ENCODE results near the gene VTI1B. TPM values are rescaled to one million over a fixed set of nuclear protein-coding genes. Genes with fewer than 3 reads are reported as not detected.
"Not testable (repeated sequence)": the region's sequence is repeated elsewhere in the genome, so short reads cannot be mapped to it uniquely, and the experiment has no call there.

The VTI1B gene
- polyA plus RNA-seq, 2 of the 4 experiments (the other 2 are of a cell fraction) = 77.5 to 102 TPM

DNA sequence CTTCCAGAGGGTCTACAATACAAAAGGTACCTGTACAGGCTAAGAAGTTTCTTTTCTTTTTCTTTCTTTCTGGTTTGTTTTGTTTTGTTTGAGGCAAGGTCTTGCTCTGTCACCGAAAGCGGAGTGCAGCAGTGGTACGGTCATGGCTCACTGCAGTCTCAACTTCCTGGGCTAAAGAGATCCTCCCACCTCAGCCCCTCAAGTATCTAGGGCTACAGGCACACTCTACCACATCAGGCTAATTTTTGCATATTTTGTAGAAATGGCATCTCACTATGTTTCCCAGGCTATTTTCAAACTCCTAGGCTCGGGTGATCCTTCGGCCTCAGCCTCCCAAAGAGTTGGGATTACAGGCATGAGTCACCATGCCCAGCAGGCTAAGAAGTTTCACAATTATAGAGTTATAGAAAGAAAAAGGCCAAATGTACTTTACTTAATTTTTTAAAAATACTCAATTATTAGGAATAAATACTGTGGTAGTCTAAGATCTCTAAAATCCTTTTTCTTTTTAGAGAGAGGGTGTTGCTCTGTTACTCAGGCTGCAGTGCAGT lies 71.4 kb downstream of the VTI1B start:
- ATAC-seq = no peak
- POLR2A ChIA-PET = interaction anchor here (1.0 kb wide), 1 partner anchor 17 kb away, joined by 3 read pairs; no protein-coding TSS in a partner anchor

DNA sequence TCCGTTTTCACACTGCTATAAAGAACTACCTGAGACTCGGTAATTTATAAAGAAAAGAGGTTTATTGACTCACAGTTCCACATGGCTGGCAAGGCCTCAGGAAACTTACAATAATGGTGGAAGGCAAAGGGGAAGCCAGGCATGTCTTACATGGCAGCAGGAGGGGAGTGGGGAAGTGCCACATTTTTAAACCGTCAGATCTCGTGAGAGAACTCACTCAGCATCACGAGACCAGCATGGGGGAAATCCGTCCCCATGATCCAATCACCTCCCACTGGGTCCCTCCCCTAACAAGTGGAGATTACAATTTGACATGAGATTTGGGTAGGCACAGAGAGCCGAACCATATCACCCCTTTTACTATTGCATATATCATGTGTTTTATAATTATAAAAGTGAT lies 72.4 kb downstream of the VTI1B start:
- 84% methylated on average over 7 of the region's 7 CpGs for WGBS (ENCODE audit: missing lambda C conversion rate)

More for the DNA sequence above, 71.4 kb downstream of the VTI1B start:
- no peak for FAIRE-seq
- no peaks in the 10 kb centered on the region for H3K9me3 ChIP-seq
- WGBS (ENCODE audit: missing lambda C conversion rate) = 57% methylated on average over 5 of the region's 5 CpGs
- CTCF ChIA-PET = interaction anchor here (1.0 to 2.1 kb wide), 3 partner anchors 18 to 101 kb away, joined by 3 to 10 read pairs (median 5); no protein-coding TSS in a partner anchor
- no peak for TF ChIP-seq ZFP36 (IDR thresholded peaks at IDR 0.05; ENCODE audit: borderline replicate concordance, partially characterized antibody)
- no peak for TF ChIP-seq HDAC2 (IDR thresholded peaks at IDR 0.05)
- no peak for TF ChIP-seq KDM1A (IDR thresholded peaks at IDR 0.05; ENCODE audit: low read depth)
- TF ChIP-seq POLR2AphosphoS2 (conservative IDR thresholded peaks at IDR 0.05; ENCODE audit: low read length) = no peak
- TF ChIP-seq, protein P1, sequence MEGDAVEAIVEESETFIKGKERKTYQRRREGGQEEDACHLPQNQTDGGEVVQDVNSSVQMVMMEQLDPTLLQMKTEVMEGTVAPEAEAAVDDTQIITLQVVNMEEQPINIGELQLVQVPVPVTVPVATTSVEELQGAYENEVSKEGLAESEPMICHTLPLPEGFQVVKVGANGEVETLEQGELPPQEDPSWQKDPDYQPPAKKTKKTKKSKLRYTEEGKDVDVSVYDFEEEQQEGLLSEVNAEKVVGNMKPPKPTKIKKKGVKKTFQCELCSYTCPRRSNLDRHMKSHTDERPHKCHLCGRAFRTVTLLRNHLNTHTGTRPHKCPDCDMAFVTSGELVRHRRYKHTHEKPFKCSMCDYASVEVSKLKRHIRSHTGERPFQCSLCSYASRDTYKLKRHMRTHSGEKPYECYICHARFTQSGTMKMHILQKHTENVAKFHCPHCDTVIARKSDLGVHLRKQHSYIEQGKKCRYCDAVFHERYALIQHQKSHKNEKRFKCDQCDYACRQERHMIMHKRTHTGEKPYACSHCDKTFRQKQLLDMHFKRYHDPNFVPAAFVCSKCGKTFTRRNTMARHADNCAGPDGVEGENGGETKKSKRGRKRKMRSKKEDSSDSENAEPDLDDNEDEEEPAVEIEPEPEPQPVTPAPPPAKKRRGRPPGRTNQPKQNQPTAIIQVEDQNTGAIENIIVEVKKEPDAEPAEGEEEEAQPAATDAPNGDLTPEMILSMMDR (IDR thresholded peaks at IDR 0.05) = no peak
- no peak for TF ChIP-seq GATA3 (IDR thresholded peaks at IDR 0.05; ENCODE audit: borderline replicate concordance)
- TF ChIP-seq FOSL2 (IDR thresholded peaks at IDR 0.05) = no peak
- TF ChIP-seq FOSL2 (CRISPR knock-in tag; IDR thresholded peaks at IDR 0.05) = 0 out of 2 replicates have a peak, but pooled peaks have one; percentile 45
- no peak overlapping the region for H3K4me3 ChIP-seq
- DNase-seq (ENCODE audit: low read depth in 1 of 2, low spot score in 1 of 2) = no peak
- peaks cover 11% of the 10 kb centered on the region; the same call in 2 of the 3 replicates for H3K4me1 ChIP-seq
- no peak overlapping the region for H3K27ac ChIP-seq
- H3K4me2 ChIP-seq = no peak overlapping the region

DNA sequence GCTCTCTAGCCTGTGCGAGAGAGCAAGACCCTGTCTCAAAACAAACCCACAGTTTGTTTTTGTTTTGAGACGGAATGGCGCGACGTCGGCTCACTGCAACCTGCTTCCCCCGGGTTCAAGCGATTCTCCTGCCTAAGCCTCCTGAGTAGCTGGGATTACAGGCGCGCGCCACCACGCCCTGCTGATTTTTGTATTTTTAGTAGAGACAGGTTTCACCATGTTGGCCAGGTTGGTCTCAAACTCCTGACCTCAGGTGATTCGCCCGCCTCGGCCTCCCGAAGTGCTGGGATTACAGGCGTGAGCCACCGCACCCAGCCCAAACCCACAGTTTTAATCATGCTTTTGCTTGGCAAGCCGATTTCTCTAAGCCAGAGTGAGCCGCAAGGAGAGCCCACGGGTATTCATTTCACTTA lies 73.9 kb downstream of the VTI1B start:
- WGBS (ENCODE audit: missing lambda C conversion rate) = 92% methylated on average over 21 of the region's 21 CpGs
- H3K9me3 ChIP-seq; FAIRE-seq; ATAC-seq; DNase-seq (ENCODE audit: low read depth in 1 of 2, low spot score in 1 of 2): not testable (repeated sequence)
- peak overlapping the region; percentile 97 for H3K4me2 ChIP-seq
- peak overlapping the region; percentile 86 for H3K4me3 ChIP-seq
- peaks cover 11% of the 10 kb centered on the region; the same call in 2 of the 3 replicates for H3K4me1 ChIP-seq
- POLR2A ChIA-PET = interaction anchor here (0.6 to 1.5 kb wide), 9 partner anchors 9 to 241 kb away, joined by 3 to 7 read pairs (median 5); partner anchors contain the start of genes ATP6V1D, EIF2S1 and RDH11
- CTCF ChIA-PET = interaction anchor here (0.6 to 2.7 kb wide), 23 partner anchors 8 to 106 kb away, joined by 3 to 25 read pairs (median 5); partner anchors contain the start of genes PLEKHH1 and RDH12
- H3K27ac ChIP-seq = peak overlapping the region; percentile 86 to 89

More for the DNA sequence above, 72.4 kb downstream of the VTI1B start:
- TF ChIP-seq FOSB (CRISPR knock-in tag; IDR thresholded peaks at IDR 0.05) (no peak), CEBPB (IDR thresholded peaks at IDR 0.05) (no peak)
- no peak overlapping the region for H3K4me3 ChIP-seq
- CTCF ChIA-PET = interaction anchor here (1.0 to 2.7 kb wide), 3 partner anchors 64 to 102 kb away, joined by 3 to 11 read pairs (median 7); no protein-coding TSS in a partner anchor
- DNase-seq (ENCODE audit: low read depth in 1 of 2, low spot score in 1 of 2) = no peak
- no peak for FAIRE-seq
- no peak overlapping the region for H3K4me2 ChIP-seq
- no peaks in the 10 kb centered on the region for H3K9me3 ChIP-seq
- H3K27ac ChIP-seq = no peak overlapping the region
- no peak for ATAC-seq
- peaks cover 11% of the 10 kb centered on the region; the same call in 2 of the 3 replicates for H3K4me1 ChIP-seq
- POLR2A ChIA-PET = interaction anchor here (1.0 kb wide), 1 partner anchor 16 kb away, joined by 3 read pairs; no protein-coding TSS in a partner anchor

DNA sequence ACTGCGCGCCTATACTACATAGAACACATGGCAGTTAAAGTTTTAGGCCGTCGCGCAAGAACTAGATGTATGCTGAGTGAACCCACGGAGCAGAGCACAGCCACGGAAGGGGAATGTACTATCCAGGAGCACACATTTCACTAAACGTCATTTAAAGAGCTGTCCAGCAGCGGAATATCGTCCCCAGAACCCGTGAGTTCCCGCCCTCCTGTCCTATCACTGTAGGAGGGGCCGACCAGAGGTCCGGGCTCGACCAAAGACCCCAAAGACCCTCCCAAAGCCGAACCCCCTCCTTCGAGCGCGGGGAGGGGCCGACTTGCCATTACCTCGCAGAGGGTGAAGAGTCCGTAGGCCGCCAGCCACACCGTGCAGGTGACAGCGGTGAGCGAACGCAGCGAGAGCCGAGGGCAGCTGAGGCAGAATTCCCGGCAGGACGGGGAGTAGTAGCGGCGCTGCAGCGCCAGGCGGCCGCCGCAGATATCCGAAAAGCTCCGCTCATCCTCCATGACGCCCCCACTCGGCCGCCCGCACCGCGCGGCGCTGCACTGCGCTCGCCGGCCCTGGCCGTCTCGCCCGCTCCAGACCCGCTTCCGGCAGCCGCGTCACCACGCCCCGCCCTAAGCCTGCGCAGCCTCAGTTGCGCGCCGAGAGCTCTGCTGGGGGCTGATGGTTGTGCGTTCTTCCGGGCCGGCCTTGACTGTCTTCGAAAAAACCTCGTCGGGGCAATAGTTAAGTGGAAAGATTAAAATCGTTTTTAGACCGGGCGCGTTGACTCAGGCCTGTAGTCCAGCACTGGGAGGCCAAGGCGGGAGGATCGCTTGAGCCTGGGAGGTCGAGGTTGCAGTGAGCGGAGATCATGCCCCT lies 74.5 kb downstream of the VTI1B start, which contains the start of gene PIGH:
Gene PIGH, minus strand, starts transcription at position 571 of the 864 bp plus-strand sequence. Its CDS starts 65 bp downstream, at position 506.
- FAIRE-seq (no peak), DNase-seq (ENCODE audit: low read depth in 1 of 2, low spot score in 1 of 2) (peak; percentile 87 to 91), ATAC-seq (peak; percentile 98 to 99)
- Histone ChIP-seq H3K9me3 (no peaks in the 10 kb centered on the region), H3K4me2 (peak within 1 kb of the TSS; percentile 97), H3K27ac (peak within 1 kb of the TSS; percentile 86 to 89), H3K4me3 (peak within 1 kb of the TSS; percentile 86), H3K4me1 (peaks cover 11% of the 10 kb centered on the region; the same call in 2 of the 3 replicates)
- POLR2A ChIA-PET = interaction anchor here (0.6 to 1.5 kb wide), 11 partner anchors 8 to 240 kb away, joined by 3 to 7 read pairs (median 4); partner anchors contain the start of genes ARG2, ATP6V1D, EIF2S1 and RDH11
- CTCF ChIA-PET = interaction anchor here (0.6 to 2.9 kb wide), 29 partner anchors 9 to 172 kb away, joined by 3 to 25 read pairs (median 5); partner anchors contain the start of genes PLEKHH1 and RDH12
- WGBS (ENCODE audit: missing lambda C conversion rate) = 10% methylated on average over 45 of the region's 77 CpGs
- TF ChIP-seq, protein P2, sequence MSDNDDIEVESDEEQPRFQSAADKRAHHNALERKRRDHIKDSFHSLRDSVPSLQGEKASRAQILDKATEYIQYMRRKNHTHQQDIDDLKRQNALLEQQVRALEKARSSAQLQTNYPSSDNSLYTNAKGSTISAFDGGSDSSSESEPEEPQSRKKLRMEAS (IDR thresholded peaks at IDR 0.05) = peak; percentile 71; the same call in 1 of the 2 replicates
- TF ChIP-seq POLR2A (IDR thresholded peaks at IDR 0.05; ENCODE audit: low read length) = peak; percentile 71
- TF ChIP-seq SMC3 (IDR thresholded peaks at IDR 0.05) = peak; percentile 44; the same call in 2 of the 3 replicates
- TF ChIP-seq, protein P1 (IDR thresholded peaks at IDR 0.05) = peak; percentile 56
- TF ChIP-seq HEYL (CRISPR knock-in tag; IDR thresholded peaks at IDR 0.05) = no peak
- TF ChIP-seq BHLHE40 (IDR thresholded peaks at IDR 0.05; ENCODE audit: low read depth, low read length) = no peak
- TF ChIP-seq MAFK (IDR thresholded peaks at IDR 0.05; ENCODE audit: partially characterized antibody) = no peak
- peak; percentile 62; the same call in 1 of the 2 replicates for TF ChIP-seq HOXB13 (CRISPR knock-in tag; IDR thresholded peaks at IDR 0.05; ENCODE audit: low read depth)
- TF ChIP-seq, protein P3, sequence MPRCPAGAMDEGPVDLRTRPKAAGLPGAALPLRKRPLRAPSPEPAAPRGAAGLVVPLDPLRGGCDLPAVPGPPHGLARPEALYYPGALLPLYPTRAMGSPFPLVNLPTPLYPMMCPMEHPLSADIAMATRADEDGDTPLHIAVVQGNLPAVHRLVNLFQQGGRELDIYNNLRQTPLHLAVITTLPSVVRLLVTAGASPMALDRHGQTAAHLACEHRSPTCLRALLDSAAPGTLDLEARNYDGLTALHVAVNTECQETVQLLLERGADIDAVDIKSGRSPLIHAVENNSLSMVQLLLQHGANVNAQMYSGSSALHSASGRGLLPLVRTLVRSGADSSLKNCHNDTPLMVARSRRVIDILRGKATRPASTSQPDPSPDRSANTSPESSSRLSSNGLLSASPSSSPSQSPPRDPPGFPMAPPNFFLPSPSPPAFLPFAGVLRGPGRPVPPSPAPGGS (IDR thresholded peaks at IDR 0.05) = 0 out of 3 replicates have a peak, but pooled peaks have one; percentile 36
- TF ChIP-seq, protein P4, sequence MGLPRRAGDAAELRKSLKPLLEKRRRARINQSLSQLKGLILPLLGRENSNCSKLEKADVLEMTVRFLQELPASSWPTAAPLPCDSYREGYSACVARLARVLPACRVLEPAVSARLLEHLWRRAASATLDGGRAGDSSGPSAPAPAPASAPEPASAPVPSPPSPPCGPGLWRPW (IDR thresholded peaks at IDR 0.05) = no peak
- TF ChIP-seq, protein P5, sequence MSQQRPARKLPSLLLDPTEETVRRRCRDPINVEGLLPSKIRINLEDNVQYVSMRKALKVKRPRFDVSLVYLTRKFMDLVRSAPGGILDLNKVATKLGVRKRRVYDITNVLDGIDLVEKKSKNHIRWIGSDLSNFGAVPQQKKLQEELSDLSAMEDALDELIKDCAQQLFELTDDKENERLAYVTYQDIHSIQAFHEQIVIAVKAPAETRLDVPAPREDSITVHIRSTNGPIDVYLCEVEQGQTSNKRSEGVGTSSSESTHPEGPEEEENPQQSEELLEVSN (IDR thresholded peaks at IDR 0.05; ENCODE audit: borderline replicate concordance, low read depth) = 0 out of 2 replicates have a peak, but pooled peaks have one; percentile 9

Data from A549 (cell line).